ENCODE measurements around the gene CNDP1. TPM values are rescaled to one million over a fixed set of nuclear protein-coding genes. Genes with fewer than 3 reads are reported as not detected.

CNDP1 gene
- polyA plus RNA-seq, 1 of the 3 experiments (the other 2 are of a cell fraction) = not detected

GRCh38 chr18:74626049-74626874 is 92.0 kb downstream of the CNDP1 start:
- Histone ChIP-seq H3K9me3 (no peaks in the 10 kb centered on the region), H3K4me3 (ENCODE audit: low read depth in 2 of 2, low read length in 1 of 2) (no peak overlapping the region), H3K27ac (ENCODE audit: low read depth in 2 of 2, low read length in 1 of 2) (no peak overlapping the region), H4K20me1 (ENCODE audit: insufficient read depth) (no peaks in the 10 kb centered on the region), H3K36me3 (replicated peaks in 1 of 2; ENCODE audit: control insufficient read depth in 1 of 2, insufficient read depth in 2 of 2, low read length in 1 of 2) (peaks cover 0 to 1% of the 10 kb centered on the region in 2 experiments), H3K9me2 (no peaks in the 10 kb centered on the region), H3F3A (replicated peaks; ENCODE audit: insufficient read depth) (no peaks in the 10 kb centered on the region), H3K27me3 (ENCODE audit: insufficient read depth) (no peaks in the 10 kb centered on the region), H2AFZ (ENCODE audit: low read depth) (no peak overlapping the region), H3K4me2 (no peak overlapping the region), H3K4me1 (ENCODE audit: control insufficient read depth in 1 of 2, insufficient read depth in 2 of 2, low read depth in 1 of 2, low read length in 1 of 2) (no peaks in the 10 kb centered on the region; a peak in 1 of 4 replicates), H3K9ac (no peak overlapping the region), H3K79me2 (ENCODE audit: insufficient read depth) (peaks cover 25% of the 10 kb centered on the region)
- 93% methylated on average over 9 of the region's 9 CpGs for WGBS (ENCODE audit: low lambda C conversion rate)
- TF ChIP-seq CHD2 (IDR thresholded peaks at IDR 0.05; ENCODE audit: low read length, partially characterized antibody) (no peak), YY1 (IDR thresholded peaks at IDR 0.05; ENCODE audit: low read depth) (no peak), USF1 (IDR thresholded peaks at IDR 0.05; ENCODE audit: borderline replicate concordance, low read depth) (no peak), TAF1 (IDR thresholded peaks at IDR 0.05; ENCODE audit: borderline replicate concordance, low read depth, low read length) (no peak), GATA2 (CRISPR knock-in tag; IDR thresholded peaks at IDR 0.05) (no peak), FOSL2 (IDR thresholded peaks at IDR 0.05; ENCODE audit: borderline replicate concordance, low read depth) (no peak), NFIC (IDR thresholded peaks at IDR 0.05; ENCODE audit: borderline replicate concordance) (no peak), ZBTB33 (IDR thresholded peaks at IDR 0.05; ENCODE audit: borderline replicate concordance, low read depth) (no peak), NRF1 (IDR thresholded peaks at IDR 0.05; ENCODE audit: low read depth, low read length) (no peak), FOXM1 (IDR thresholded peaks at IDR 0.05; ENCODE audit: low read depth) (no peak), EP300 (IDR thresholded peaks at IDR 0.05; ENCODE audit: borderline replicate concordance in 1 of 2, low read depth in 1 of 2, low read length in 1 of 2) (no peak)
- CTCF ChIA-PET = no interaction called here
- POLR2A ChIA-PET = no interaction called here
- DNase-seq = no peak

GRCh38 chr18:74630804-74631203 is 96.5 kb downstream of the CNDP1 start:
- no peaks in the 10 kb centered on the region for H4K20me1 ChIP-seq (ENCODE audit: insufficient read depth)
- H3K9ac ChIP-seq = no peak overlapping the region
- no peak for DNase-seq
- no peaks in the 10 kb centered on the region; a peak in 1 of 4 replicates for H3K4me1 ChIP-seq (ENCODE audit: control insufficient read depth in 1 of 2, insufficient read depth in 2 of 2, low read depth in 1 of 2, low read length in 1 of 2)
- H3K36me3 ChIP-seq (replicated peaks in 1 of 2; ENCODE audit: control insufficient read depth in 1 of 2, insufficient read depth in 2 of 2, low read length in 1 of 2) = peaks cover 14 to 35% of the 10 kb centered on the region in 2 experiments
- no peak overlapping the region for H3K4me2 ChIP-seq
- H2AFZ ChIP-seq (ENCODE audit: low read depth) = no peak overlapping the region
- peaks cover 11% of the 10 kb centered on the region; the same call in 1 of the 2 replicates for H3K79me2 ChIP-seq (ENCODE audit: insufficient read depth)
- WGBS (ENCODE audit: low lambda C conversion rate) = 95% methylated on average over 6 of the region's 6 CpGs
- POLR2A ChIA-PET = no interaction called here
- no peaks in the 10 kb centered on the region for H3K9me2 ChIP-seq
- CTCF ChIA-PET = interaction anchor here (0.8 kb wide), 1 partner anchor 410 kb away, joined by 3 read pairs; no protein-coding TSS in a partner anchor
- no peak overlapping the region for H3K4me3 ChIP-seq (ENCODE audit: low read depth in 2 of 2, low read length in 1 of 2)
- H3F3A ChIP-seq (replicated peaks; ENCODE audit: insufficient read depth) = no peaks in the 10 kb centered on the region
- no peaks in the 10 kb centered on the region for H3K27me3 ChIP-seq (ENCODE audit: insufficient read depth)
- H3K9me3 ChIP-seq = no peaks in the 10 kb centered on the region
- no peak overlapping the region for H3K27ac ChIP-seq (ENCODE audit: low read depth in 2 of 2, low read length in 1 of 2)
- no peak for TF ChIP-seq RAD21 (IDR thresholded peaks at IDR 0.05; ENCODE audit: low read length)
